Measurements from ENCODE around the gene CLDN20.
A peak's percentile ranks its signal among the peaks of the same experiment; 100 is the strongest.
"Not testable (repeated sequence)": the region's sequence is repeated elsewhere in the genome, so short reads cannot be mapped to it uniquely, and the experiment has no call there.

Gene CLDN20, protein sequence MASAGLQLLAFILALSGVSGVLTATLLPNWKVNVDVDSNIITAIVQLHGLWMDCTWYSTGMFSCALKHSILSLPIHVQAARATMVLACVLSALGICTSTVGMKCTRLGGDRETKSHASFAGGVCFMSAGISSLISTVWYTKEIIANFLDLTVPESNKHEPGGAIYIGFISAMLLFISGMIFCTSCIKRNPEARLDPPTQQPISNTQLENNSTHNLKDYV

DNA sequence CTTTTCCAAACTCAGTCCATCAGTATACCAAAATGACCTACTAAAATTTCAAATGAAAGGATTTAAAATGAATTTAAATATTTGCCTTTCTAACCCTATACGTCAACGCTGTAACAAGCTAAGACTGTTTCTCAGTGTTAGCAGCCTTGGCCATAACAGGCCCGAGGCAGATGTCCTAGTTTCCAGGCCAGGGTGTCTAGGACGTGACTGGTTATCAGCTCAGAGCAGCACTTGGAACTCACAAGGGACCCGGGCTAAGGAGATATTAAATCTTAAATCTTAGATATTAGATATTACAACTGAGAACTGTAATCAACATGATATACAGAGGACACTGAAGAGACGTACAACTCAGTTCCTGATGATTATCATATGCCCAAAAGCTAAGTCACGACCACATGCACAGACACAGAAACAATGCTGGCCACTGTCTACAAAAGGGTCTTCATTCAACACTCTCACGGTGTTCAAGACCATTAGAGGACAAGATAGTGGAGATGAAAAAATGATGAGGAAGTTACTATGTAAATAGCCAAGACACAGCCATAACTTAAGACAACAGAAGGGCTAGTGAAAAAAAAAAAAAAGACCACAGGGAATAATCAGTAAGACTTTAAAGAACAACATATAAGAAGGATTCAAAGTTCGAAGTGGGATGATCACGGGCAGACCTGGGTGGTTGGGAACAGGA lies at the start of gene CLDN20:
TSS of gene CLDN20 (plus strand) at position 641 of the 691 bp plus-strand sequence. CDS start 11,707 bp downstream, outside the sequence.
- H3K4me3 Mint-ChIP-seq, result no peak within 1 kb of the TSS
- peak within 1 kb of the TSS; percentile 58 for H3K27ac Mint-ChIP-seq
- ATAC-seq (ENCODE audit: low read depth) (no peak), DNase-seq (ENCODE audit: low spot score in 2 of 2) (no peak)
- H3K4me1 Mint-ChIP-seq, result peaks cover 12% of the 10 kb centered on the region
- H3K9me3 Mint-ChIP-seq, result no peaks in the 10 kb centered on the region
- H3K36me3 Mint-ChIP-seq, result peaks cover 17% of the 10 kb centered on the region
- no peaks in the 10 kb centered on the region for H3K27me3 Mint-ChIP-seq

- Mint-ChIP-seq H3K27ac (no peak overlapping the region), H3K9me3 (no peaks in the 10 kb centered on the region), H3K36me3 (peaks cover 12% of the 10 kb centered on the region), H3K4me1 (no peaks in the 10 kb centered on the region), H3K27me3 (no peaks in the 10 kb centered on the region), H3K4me3 (no peak overlapping the region)
- DNase-seq (ENCODE audit: low spot score in 2 of 2), result no peak
- no peak for ATAC-seq (ENCODE audit: low read depth)
Measured at GRCh38 chr6:155215906-155216305, 47.9 kb upstream of the CLDN20 start.

DNA sequence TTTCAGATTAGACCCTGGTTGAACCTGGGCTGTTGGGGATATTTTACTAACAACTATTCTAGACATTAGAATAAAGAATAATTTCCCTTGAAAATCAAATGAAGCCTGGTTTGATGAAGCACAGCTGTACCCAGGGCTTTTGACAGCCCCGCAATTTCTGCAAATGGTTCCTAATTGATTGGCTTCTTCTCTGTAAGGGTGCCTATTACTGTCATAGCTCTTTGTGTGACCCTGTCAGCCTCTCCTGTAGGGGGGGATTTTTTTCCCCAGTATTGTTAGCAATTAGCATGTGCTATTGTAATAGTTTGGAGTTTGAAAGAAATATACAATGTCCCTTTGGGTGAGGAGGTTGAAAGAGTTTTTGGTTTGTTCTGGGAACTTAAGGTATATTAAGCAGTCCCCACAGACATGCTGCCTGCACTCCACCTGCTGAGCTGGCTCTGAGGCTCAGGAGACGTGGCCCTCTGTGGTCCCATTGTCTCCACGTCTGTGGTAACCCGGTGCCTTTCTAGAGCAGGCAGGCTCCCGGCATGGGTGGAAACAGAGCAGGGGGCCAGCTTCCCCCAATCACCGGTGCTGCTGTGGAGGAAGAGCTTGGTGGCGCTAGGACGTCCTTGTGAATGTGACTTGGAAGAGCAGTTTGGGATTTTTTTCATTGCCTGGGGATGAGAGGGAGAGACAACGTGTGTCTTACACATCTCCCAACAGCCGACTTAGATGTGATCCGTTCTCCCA lies 47.3 kb upstream of the CLDN20 start:
- DNase-seq (ENCODE audit: low spot score in 2 of 2) (no peak), ATAC-seq (ENCODE audit: low read depth) (no peak)
- Mint-ChIP-seq H3K27me3 (no peaks in the 10 kb centered on the region), H3K4me1 (no peaks in the 10 kb centered on the region), H3K4me3 (no peak overlapping the region), H3K36me3 (peaks cover 11% of the 10 kb centered on the region), H3K9me3 (no peaks in the 10 kb centered on the region), H3K27ac (no peak overlapping the region)

DNA sequence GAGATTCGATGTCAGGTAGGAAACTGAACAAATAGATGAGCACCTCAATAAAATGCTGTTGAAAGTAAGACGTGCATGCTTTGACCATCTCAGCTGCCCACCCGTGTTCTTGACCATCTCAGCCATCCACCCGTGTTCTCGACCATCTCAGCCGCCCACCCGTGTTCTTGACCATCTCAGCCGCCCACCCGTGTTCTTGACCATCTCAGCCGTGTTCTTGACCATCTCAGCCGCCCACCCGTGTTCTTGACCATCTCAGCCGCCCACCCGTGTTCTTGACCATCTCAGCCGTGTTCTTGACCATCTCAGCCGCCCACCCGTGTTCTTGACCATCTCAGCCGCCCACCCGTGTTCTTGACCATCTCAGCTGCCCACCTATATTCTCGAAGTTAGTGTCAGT lies 45.1 kb upstream of the CLDN20 start:
- H3K27me3 Mint-ChIP-seq; DNase-seq (ENCODE audit: low spot score in 2 of 2); H3K4me3 Mint-ChIP-seq; H3K27ac Mint-ChIP-seq; H3K9me3 Mint-ChIP-seq; ATAC-seq (ENCODE audit: low read depth); H3K4me1 Mint-ChIP-seq; H3K36me3 Mint-ChIP-seq: not testable (repeated sequence)

DNA sequence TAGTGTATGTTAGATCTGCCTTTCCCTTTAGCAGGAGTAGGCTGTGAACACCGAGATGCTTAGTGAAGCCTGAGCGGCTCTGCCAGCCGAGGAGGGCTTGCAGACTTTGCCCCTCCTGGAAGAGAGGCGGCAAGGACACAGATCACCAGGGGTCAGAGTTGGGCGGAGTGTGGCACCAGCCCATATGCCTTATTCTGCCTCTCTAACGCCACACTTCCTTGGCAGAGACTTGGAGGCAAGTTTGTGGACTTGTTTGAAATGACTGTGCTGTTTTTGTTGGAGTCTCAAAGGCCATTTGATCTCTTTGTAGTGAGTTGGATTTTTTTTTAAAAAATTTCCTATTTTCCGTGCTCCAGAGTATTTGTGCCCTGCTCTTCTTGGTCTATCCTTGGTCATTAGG lies 44.5 kb upstream of the CLDN20 start:
- Mint-ChIP-seq H3K27ac (no peak overlapping the region), H3K4me1 (peaks cover 2% of the 10 kb centered on the region), H3K4me3 (no peak overlapping the region), H3K27me3 (no peaks in the 10 kb centered on the region), H3K36me3 (peaks cover 4% of the 10 kb centered on the region), H3K9me3 (no peaks in the 10 kb centered on the region)
- DNase-seq (ENCODE audit: low spot score in 2 of 2) (no peak), ATAC-seq (ENCODE audit: low read depth) (no peak)

DNA sequence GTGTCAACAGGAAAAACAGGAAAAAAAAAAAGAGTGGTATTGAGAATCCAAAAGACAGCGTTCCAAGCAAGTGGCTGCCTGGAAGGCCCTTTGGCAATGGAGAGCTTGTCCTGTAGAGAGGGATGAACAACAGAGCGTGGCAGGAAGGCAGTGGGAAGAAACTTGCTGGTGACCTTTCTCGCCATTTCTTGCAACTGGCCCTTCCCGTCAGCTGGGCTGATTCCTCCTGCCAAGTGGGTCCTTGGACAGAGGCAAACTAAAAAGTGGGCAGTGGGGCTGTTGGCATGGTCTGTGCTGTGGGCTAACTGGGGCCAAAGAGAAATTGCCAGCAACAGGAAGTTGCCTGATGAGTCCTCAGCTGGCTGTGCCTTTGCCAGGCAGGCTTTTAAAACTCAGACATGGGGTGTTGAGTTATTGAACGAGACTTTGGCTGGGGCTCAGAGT lies 43.9 kb upstream of the CLDN20 start:
- H3K36me3 Mint-ChIP-seq, result peaks cover 2% of the 10 kb centered on the region
- peaks cover 5% of the 10 kb centered on the region for H3K4me1 Mint-ChIP-seq
- ATAC-seq (ENCODE audit: low read depth) (no peak), DNase-seq (ENCODE audit: low spot score in 2 of 2) (no peak)
- no peaks in the 10 kb centered on the region for H3K27me3 Mint-ChIP-seq
- H3K9me3 Mint-ChIP-seq, result no peaks in the 10 kb centered on the region
- H3K27ac Mint-ChIP-seq, result no peak overlapping the region
- no peak overlapping the region for H3K4me3 Mint-ChIP-seq

- peaks cover 2% of the 10 kb centered on the region for H3K36me3 Mint-ChIP-seq
- H3K27ac Mint-ChIP-seq, result no peak overlapping the region
- no peaks in the 10 kb centered on the region for H3K27me3 Mint-ChIP-seq
- H3K4me1 Mint-ChIP-seq, result peaks cover 5% of the 10 kb centered on the region
- ATAC-seq (ENCODE audit: low read depth) (no peak), DNase-seq (ENCODE audit: low spot score in 2 of 2) (no peak)
- H3K9me3 Mint-ChIP-seq, result no peaks in the 10 kb centered on the region
- no peak overlapping the region for H3K4me3 Mint-ChIP-seq
Measured at GRCh38 chr6:155221086-155221485, 42.7 kb upstream of the CLDN20 start.

- Mint-ChIP-seq H3K4me3 (no peak overlapping the region), H3K9me3 (no peaks in the 10 kb centered on the region), H3K4me1 (peaks cover 5% of the 10 kb centered on the region), H3K36me3 (peaks cover 2% of the 10 kb centered on the region), H3K27me3 (no peaks in the 10 kb centered on the region), H3K27ac (no peak overlapping the region)
- DNase-seq (ENCODE audit: low spot score in 2 of 2) (no peak), ATAC-seq (ENCODE audit: low read depth) (no peak)
Measured at GRCh38 chr6:155222506-155222905, 41.3 kb upstream of the CLDN20 start.

GRCh38 chr6:155223646-155224451 lies 40.0 kb upstream of the CLDN20 start:
- DNase-seq (ENCODE audit: low spot score in 2 of 2), result no peak
- Mint-ChIP-seq H3K4me3 (no peak overlapping the region), H3K36me3 (peaks cover 2% of the 10 kb centered on the region)

DNA sequence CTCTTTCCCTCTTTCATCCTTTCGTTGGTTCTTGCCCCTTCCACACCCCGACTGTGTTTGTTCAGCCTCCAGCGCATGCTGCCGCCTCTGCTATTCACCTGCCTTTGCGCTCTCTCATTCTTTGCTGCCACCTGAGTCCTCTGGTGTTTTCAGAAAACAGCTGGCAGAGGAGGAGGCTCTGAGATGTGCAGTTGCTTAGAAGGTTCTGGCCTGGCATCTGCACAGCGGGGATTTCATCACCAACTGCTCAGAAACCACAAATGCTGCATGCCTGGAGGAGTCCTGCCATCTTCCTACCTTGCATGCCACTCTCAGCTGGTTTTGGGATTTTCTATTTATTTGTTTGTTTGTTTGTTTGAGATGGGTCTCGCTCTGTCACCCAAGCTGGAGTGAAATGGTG lies 39.2 kb upstream of the CLDN20 start:
- H3K9me3 Mint-ChIP-seq, result peaks cover 2% of the 10 kb centered on the region
- no peak overlapping the region for H3K4me3 Mint-ChIP-seq
- no peak for DNase-seq (ENCODE audit: low spot score in 2 of 2)
- H3K4me1 Mint-ChIP-seq, result peaks cover 5% of the 10 kb centered on the region
- H3K27ac Mint-ChIP-seq, result peak overlapping the region; percentile 39
- no peak for ATAC-seq (ENCODE audit: low read depth)
- H3K27me3 Mint-ChIP-seq, result no peaks in the 10 kb centered on the region
- peaks cover 1% of the 10 kb centered on the region for H3K36me3 Mint-ChIP-seq

More at GRCh38 chr6:155223646-155224451, 40.0 kb upstream of the CLDN20 start:
- peak overlapping the region; percentile 39 for H3K27ac Mint-ChIP-seq
- H3K4me1 Mint-ChIP-seq, result peaks cover 5% of the 10 kb centered on the region
- no peaks in the 10 kb centered on the region for H3K27me3 Mint-ChIP-seq
- ATAC-seq (ENCODE audit: low read depth), result peak; percentile 34
- no peaks in the 10 kb centered on the region for H3K9me3 Mint-ChIP-seq

DNA sequence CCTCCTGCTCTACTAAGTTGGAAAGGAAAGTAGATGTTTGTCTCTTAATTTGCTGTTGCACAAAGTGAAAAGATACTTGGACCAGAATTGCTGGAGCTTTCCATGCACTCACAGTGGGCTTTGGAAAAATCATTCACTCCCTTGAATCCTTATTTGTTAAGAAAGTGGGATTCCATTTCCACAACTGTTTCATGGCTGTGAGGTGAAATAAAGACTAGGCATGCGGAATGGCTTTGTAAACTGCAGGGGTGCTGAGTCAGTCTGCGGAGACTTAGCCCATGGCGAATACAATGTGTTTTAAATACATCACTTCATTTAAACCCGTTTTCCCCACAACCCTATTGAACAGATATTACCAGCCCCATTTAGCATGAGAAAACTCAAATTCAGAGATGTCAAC lies 36.8 kb upstream of the CLDN20 start:
- ATAC-seq (ENCODE audit: low read depth), result no peak
- Mint-ChIP-seq H3K9me3 (peaks cover 6% of the 10 kb centered on the region), H3K4me3 (no peak overlapping the region), H3K36me3 (peaks cover 5% of the 10 kb centered on the region), H3K4me1 (peaks cover 5% of the 10 kb centered on the region), H3K27me3 (no peaks in the 10 kb centered on the region), H3K27ac (no peak overlapping the region)
- no peak for DNase-seq (ENCODE audit: low spot score in 2 of 2)

DNA sequence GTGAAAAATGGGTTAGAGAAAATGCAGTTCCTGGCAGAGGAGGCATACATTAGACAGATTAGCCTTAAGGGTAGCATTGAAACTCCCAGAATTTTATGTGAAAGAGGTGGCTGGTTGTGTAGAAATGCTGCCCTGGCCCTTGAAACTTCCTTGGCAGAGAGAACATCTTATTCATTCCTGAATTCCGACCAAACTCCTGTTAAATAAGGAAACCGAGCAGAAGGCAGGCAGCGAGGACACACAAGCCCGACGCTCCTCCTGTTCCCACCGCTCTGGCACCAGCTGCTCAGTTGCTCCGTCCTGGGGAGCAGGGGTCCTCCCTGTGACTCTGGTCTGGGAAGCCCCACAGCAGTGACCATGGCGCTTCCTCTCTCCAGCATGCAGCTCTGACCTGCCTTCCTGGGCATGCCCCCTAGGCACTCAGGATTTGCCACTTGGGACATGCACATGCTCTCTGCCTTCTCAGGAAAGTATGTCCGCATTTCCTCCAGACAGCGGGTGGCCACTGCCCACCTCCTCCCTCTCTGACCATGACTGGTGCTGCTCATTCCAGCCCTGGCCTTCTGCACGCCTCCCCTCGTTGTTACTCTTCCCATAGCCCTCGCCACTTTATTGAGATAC lies 35.2 kb upstream of the CLDN20 start:
- Mint-ChIP-seq H3K4me1 (peaks cover 5% of the 10 kb centered on the region), H3K9me3 (peaks cover 6% of the 10 kb centered on the region), H3K4me3 (no peak overlapping the region), H3K36me3 (peaks cover 5% of the 10 kb centered on the region), H3K27me3 (no peaks in the 10 kb centered on the region), H3K27ac (no peak overlapping the region)
- ATAC-seq (ENCODE audit: low read depth) (no peak), DNase-seq (ENCODE audit: low spot score in 2 of 2) (no peak)

DNA sequence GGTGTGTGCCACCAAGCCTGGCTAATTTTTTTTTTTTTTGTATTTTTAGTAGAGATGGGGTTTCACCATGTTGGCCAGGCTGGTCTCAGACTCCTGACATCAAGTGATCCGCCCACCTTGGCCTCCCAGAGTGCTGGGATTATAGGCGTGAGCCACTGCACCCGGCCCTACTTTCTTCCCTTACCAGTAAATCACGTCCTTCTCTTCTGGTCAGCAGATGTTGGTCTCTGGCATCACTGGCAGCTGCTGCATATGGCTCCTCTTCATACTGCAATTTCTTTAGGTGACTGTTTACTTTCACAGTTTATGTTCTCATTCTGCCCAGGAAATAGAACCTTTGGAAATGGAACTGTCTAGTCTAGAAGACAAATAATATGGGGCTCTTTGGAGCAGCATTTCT lies 32.8 kb upstream of the CLDN20 start:
- not testable (repeated sequence) for DNase-seq (ENCODE audit: low spot score in 2 of 2); H3K27ac Mint-ChIP-seq; H3K36me3 Mint-ChIP-seq; H3K4me3 Mint-ChIP-seq; H3K4me1 Mint-ChIP-seq; H3K9me3 Mint-ChIP-seq; ATAC-seq (ENCODE audit: low read depth); H3K27me3 Mint-ChIP-seq

Measured in memory B cell (primary cell).